OCI-LY3 (cell line): ENCODE data around the gene ABCB6.

Experiments used
- EZH2phosphoT487 ChIP-seq: fragments of 200-600 bp; shearing (Covaris generic); IDR thresholded peaks from 2 replicates; pipeline ENCODE4 v1.6.1; 2018; ENCODE audit warnings: antibody characterized with exemption, mixed run types, low read depth
- TF ChIP-seq, protein P1 (sequence below): fragments of 200-600, 300-600 bp; sonication (generic); IDR thresholded peaks from 2 replicates; pipeline ENCODE4 v1.5.1; 2014; ENCODE audit warnings: antibody characterized with exemption, low read length, low read depth

DNA sequence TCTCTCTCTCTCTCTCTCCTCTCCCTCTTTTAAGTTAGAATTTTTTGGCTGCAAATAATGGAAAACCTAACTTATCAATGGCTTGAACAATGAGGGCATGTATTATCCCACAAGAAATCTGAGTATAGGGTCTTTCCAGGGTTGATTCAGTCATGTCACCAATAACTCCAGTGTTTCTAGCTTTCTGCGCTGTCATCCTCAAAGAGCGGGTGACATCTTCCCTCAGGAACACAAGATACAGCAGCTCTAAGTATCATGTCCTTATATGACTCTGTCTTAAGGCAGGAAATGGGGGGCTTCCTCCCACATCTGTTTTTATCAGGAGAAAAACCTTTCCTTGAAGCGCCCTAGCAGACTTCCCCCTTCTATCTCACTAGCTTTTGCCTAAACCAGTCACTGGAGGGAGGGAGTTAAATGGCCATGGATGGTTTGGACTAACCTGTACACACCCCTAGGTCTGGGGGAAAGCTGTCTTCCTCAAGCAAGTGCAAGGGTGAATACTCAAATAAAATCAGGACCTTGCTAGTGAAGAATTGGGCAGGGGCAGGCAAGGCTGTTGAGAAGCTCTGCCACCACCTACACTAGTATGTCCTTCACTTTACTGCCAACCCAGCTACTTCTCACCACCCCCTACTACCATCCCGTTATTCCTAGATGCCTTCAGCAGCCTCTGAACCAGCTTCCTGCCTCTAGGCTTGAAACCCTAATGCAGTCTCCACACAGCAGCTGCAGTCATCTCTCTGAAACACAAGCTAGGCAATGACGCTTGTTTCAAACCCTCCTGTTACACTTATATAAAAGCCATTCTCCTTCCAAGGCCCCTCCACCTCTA lies 42.5 kb upstream of the ABCB6 start:
- TF ChIP-seq, protein P1, sequence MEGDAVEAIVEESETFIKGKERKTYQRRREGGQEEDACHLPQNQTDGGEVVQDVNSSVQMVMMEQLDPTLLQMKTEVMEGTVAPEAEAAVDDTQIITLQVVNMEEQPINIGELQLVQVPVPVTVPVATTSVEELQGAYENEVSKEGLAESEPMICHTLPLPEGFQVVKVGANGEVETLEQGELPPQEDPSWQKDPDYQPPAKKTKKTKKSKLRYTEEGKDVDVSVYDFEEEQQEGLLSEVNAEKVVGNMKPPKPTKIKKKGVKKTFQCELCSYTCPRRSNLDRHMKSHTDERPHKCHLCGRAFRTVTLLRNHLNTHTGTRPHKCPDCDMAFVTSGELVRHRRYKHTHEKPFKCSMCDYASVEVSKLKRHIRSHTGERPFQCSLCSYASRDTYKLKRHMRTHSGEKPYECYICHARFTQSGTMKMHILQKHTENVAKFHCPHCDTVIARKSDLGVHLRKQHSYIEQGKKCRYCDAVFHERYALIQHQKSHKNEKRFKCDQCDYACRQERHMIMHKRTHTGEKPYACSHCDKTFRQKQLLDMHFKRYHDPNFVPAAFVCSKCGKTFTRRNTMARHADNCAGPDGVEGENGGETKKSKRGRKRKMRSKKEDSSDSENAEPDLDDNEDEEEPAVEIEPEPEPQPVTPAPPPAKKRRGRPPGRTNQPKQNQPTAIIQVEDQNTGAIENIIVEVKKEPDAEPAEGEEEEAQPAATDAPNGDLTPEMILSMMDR: no peak
- TF ChIP-seq EZH2phosphoT487: no peak
